A549 (cell line): ENCODE results near the gene PIK3R2. TPM values are rescaled to one million over a fixed set of nuclear protein-coding genes. Genes with fewer than 3 reads are reported as not detected.

Source experiments
- ATAC-seq, 2 experiments: fragments of 200-7000 bp in 1 of 2; fragments of >200 bp in 1 of 2; cut with Nextera tagmentation in 1 of 2; cut with Tn5 transposase in 1 of 2; 3 replicates each; pipeline versions ENCODE4 v1.8.0 to v1.9.1; 2018 to 2020; ENCODE audit warnings: mild to moderate bottlenecking in 1 of 2, moderate library complexity in 1 of 2
- CTCF ChIA-PET: fragments of 300-600 bp; sonication (Branson Sonifier 250); formaldehyde crosslinking; extraction: SDS; loops from one replicate; lab custom pipeline; 2021; ENCODE audit warnings: antibody characterized with exemption, inconsistent platforms; lab: Yijun Ruan, JAX
- POLR2A ChIA-PET: fragments of 350-600 bp; formaldehyde crosslinking; extraction: SDS; loops from one replicate; lab custom pipeline; 2021; ENCODE audit warnings: antibody characterized with exemption, inconsistent platforms; lab: Yijun Ruan, JAX
- DNase-seq, 2 experiments: peaks; one replicate each; pipeline versions ENCODE4 v3.0.0 to v3.0.0-alpha.2; 2011 to 2016; ENCODE audit warnings: low read depth in 1 of 2, low spot score in 1 of 2
- FAIRE-seq: peaks from 2 replicates; lab custom pipeline; 2011; peaks lifted over from hg19 to GRCh38; lab: Jason Lieb, UNC
- H3K27ac ChIP-seq, 2 experiments: fragments of >200 bp; sonication (Bioruptor Twin); formaldehyde crosslinking; 3 replicates each; pipeline ENCODE4 v1.5.1; 2016 to 2017
- H3K4me1 ChIP-seq: fragments of >200 bp; sonication (Bioruptor Twin); formaldehyde crosslinking; 3 replicates; pipeline ENCODE4 v1.6.1; 2016
- H3K4me2 ChIP-seq: fragments of >200 bp; sonication (Bioruptor Twin); formaldehyde crosslinking; 3 replicates; pipeline ENCODE4 v1.6.1; 2016
- H3K4me3 ChIP-seq: fragments of >200 bp; sonication (Bioruptor Twin); formaldehyde crosslinking; 3 replicates; pipeline ENCODE4 v1.5.1; 2016
- H3K9me3 ChIP-seq: fragments of >200 bp; sonication (Bioruptor Twin); formaldehyde crosslinking; 3 replicates; pipeline ENCODE4 v1.6.1; 2016
- CBX8 ChIP-seq: fragments of 200-600 bp; sonication (generic); IDR thresholded peaks from 2 replicates; pipeline ENCODE4 v1.6.1; 2016
- EP300 ChIP-seq, 2 experiments: fragments of >200 bp; sonication (Bioruptor Twin); formaldehyde crosslinking; IDR thresholded peaks; 2 replicates in 1 of 2; 3 replicates in 1 of 2; pipeline ENCODE4 v1.6.1; 2016 to 2017
- FOSB ChIP-seq: fragments of 250-450 bp; sonication (Bioruptor Pico); IDR thresholded peaks from 2 replicates; pipeline ENCODE4 v1.5.0; 2020; ENCODE audit warnings: mild to moderate bottlenecking, moderate library complexity
- FOXS1 ChIP-seq: fragments of 250-450 bp; sonication (Bioruptor Pico); IDR thresholded peaks from 2 replicates; pipeline ENCODE4 v1.5.0; 2020; ENCODE audit warnings: mild to moderate bottlenecking, moderate library complexity
- GATA3 ChIP-seq: IDR thresholded peaks from 2 replicates; pipeline ENCODE4 v1.6.1; 2012; ENCODE audit warnings: borderline replicate concordance
- HDAC2 ChIP-seq: fragments of 200-600 bp; sonication (generic); IDR thresholded peaks from 2 replicates; pipeline ENCODE4 v1.6.1; 2016
- HEYL ChIP-seq: fragments of 250-450 bp; sonication (Bioruptor Pico); IDR thresholded peaks from 2 replicates; pipeline ENCODE4 v1.8.0; 2021; ENCODE audit warnings: mild to moderate bottlenecking, moderate library complexity
- KDM1A ChIP-seq: fragments of 200-600 bp; sonication (generic); IDR thresholded peaks from 2 replicates; pipeline ENCODE4 v1.6.1; 2016; ENCODE audit warnings: low read depth, mild to moderate bottlenecking
- KDM5A ChIP-seq: fragments of 200-600 bp; sonication (generic); IDR thresholded peaks from 2 replicates; pipeline ENCODE4 v1.6.1; 2016; ENCODE audit warnings: antibody characterized with exemption, mild to moderate bottlenecking
- MYC ChIP-seq: IDR thresholded peaks from 2 replicates; pipeline ENCODE4 v1.6.1; 2012; ENCODE audit warnings: mild to moderate bottlenecking, inconsistent platforms, low read length, improper control_type of control experiment, borderline replicate concordance
- POLR2A ChIP-seq: IDR thresholded peaks from 2 replicates; pipeline ENCODE4 v1.6.1; 2012; ENCODE audit warnings: mild to moderate bottlenecking, low read length
- RAD21 ChIP-seq, 2 experiments: fragments of >200 bp in 1 of 2; sonication (Bioruptor Twin) in 1 of 2; formaldehyde crosslinking in 1 of 2; IDR thresholded peaks in 1 of 2; conservative IDR thresholded peaks in 1 of 2; 2 replicates in 1 of 2; 3 replicates in 1 of 2; pipeline ENCODE4 v1.6.1; 2012 to 2018; ENCODE audit warnings: inconsistent platforms in 1 of 2
- RARB ChIP-seq: fragments of 250-450 bp; sonication (Bioruptor Pico); IDR thresholded peaks from 2 replicates; pipeline ENCODE4 v1.8.0; 2021; ENCODE audit warnings: mild to moderate bottlenecking, moderate library complexity
- RCOR1 ChIP-seq: fragments of 150-350 bp; IDR thresholded peaks from 2 replicates; pipeline ENCODE4 v1.6.1; 2014; ENCODE audit warnings: antibody characterized with exemption, low read length, low read depth
- RFX5 ChIP-seq: fragments of 450-650 bp; IDR thresholded peaks from 2 replicates; pipeline ENCODE4 v1.7.1; 2014; ENCODE audit warnings: antibody characterized with exemption, mild to moderate bottlenecking, moderate library complexity
- SMC3 ChIP-seq: fragments of >200 bp; sonication (Bioruptor Twin); formaldehyde crosslinking; IDR thresholded peaks from 3 replicates; pipeline ENCODE4 v1.6.1; 2018; ENCODE audit warnings: inconsistent platforms
- SREBF2 ChIP-seq: fragments of 450-650 bp; IDR thresholded peaks from 2 replicates; pipeline ENCODE4 v1.6.1; 2014; ENCODE audit warnings: mild to moderate bottlenecking, moderate library complexity
- ZNF302 ChIP-seq: fragments of 250-450 bp; sonication (Bioruptor Pico); IDR thresholded peaks from 2 replicates; pipeline ENCODE4 v1.9.0; 2021; ENCODE audit warnings: inconsistent platforms, mild to moderate bottlenecking, moderate library complexity
- WGBS: methylation state at CpG from one replicate; pipeline ENCODE4 v1.1.6; 2017; ENCODE audit errors: missing lambda C conversion rate; 5-methylcytosine and 5-hydroxymethylcytosine counted together
- polyA plus RNA-seq, 4 experiments: library from polyadenylated mRNA; depleted of rRNA in 3 of 4; stranded (reverse); fragments of >200 nt; fragmentation: RNase III in 1 of 4; extraction: RNeasy Plus Mini Kit Qiagen cat#74134 plus additional on column Dnase treatment in 1 of 4; gene quantifications; 2 replicates in 3 of 4; 3 replicates in 1 of 4; pipeline ENCODE4 v1.2.3, GENCODE V29; 2011 to 2017
- TF ChIP-seq, protein P1 (sequence below): IDR thresholded peaks from 2 replicates; pipeline ENCODE4 v1.6.1; 2012; ENCODE audit warnings: low read depth, borderline replicate concordance
- TF ChIP-seq, protein P2 (sequence below): fragments of 450-650 bp; IDR thresholded peaks from 2 replicates; pipeline ENCODE4 v1.6.1; 2014; ENCODE audit warnings: antibody characterized with exemption
- TF ChIP-seq, protein P3 (sequence below): IDR thresholded peaks from 2 replicates; pipeline ENCODE4 v1.6.1; 2012
- TF ChIP-seq, protein P4 (sequence below): fragments of >200 bp; sonication (Bioruptor Twin); formaldehyde crosslinking; IDR thresholded peaks from 2 replicates; pipeline ENCODE4 v1.6.1; 2016
- TF ChIP-seq, protein P5 (sequence below): fragments of >200 bp; sonication (Bioruptor Twin); formaldehyde crosslinking; IDR thresholded peaks from 3 replicates; pipeline ENCODE4 v1.5.1; 2016
- TF ChIP-seq, protein P6 (sequence below): IDR thresholded peaks from 2 replicates; pipeline ENCODE4 v1.6.1; 2012
- TF ChIP-seq, protein P7 (sequence below): fragments of >200 bp; sonication (Bioruptor Twin); formaldehyde crosslinking; IDR thresholded peaks from 3 replicates; pipeline ENCODE4 v1.6.1; 2016

The PIK3R2 gene
- polyA plus RNA-seq, 2 of the 4 experiments (the other 2 are of a cell fraction): 6.7 to 8.3 TPM

DNA sequence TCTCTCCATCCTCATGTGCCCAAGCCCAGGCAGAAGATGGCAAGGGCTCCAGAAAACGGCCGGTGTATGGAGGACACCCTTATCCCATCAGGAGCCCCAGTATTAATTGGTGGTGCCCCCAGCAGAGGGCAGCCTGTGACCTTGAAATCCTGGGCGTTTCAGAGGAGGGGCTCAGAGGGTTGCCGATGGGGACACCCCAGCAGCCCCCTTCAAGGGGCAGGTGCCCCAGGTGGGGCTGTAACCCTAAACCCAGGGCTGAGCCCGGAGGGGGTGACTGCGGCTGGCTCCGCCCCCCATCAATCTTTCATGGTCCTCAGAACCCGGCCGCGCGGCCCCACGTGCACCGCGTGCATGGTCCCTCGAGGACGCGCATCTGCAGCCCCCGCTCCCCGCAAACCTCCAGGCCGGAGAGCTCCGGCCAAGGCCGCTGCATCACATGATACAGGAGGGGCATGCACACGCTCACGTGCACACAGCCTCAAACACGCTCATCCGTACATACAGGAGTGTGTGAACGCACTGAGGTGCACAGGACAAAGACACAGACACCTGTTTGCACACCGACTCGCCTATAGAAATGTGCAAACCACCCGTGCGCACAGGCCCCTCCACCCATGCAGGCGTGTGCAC, 49.9 kb downstream of the PIK3R2 start (continued):
- TF ChIP-seq, protein P1, sequence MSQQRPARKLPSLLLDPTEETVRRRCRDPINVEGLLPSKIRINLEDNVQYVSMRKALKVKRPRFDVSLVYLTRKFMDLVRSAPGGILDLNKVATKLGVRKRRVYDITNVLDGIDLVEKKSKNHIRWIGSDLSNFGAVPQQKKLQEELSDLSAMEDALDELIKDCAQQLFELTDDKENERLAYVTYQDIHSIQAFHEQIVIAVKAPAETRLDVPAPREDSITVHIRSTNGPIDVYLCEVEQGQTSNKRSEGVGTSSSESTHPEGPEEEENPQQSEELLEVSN: peak; percentile 67; the same call in 1 of the 2 replicates
- TF ChIP-seq FOXS1 (no peak), HEYL (CRISPR knock-in tag) (no peak), POLR2A (no peak), RFX5 (no peak), ZNF302 (CRISPR knock-in tag) (no peak), RAD21 (conservative IDR thresholded peaks at IDR 0.05 in 1 of 2, IDR thresholded peaks at IDR 0.05 in 1 of 2) (peak; percentile 40; a peak in 4 of 5 replicates), GATA3 (no peak), RCOR1 (no peak)
- TF ChIP-seq, protein P2, sequence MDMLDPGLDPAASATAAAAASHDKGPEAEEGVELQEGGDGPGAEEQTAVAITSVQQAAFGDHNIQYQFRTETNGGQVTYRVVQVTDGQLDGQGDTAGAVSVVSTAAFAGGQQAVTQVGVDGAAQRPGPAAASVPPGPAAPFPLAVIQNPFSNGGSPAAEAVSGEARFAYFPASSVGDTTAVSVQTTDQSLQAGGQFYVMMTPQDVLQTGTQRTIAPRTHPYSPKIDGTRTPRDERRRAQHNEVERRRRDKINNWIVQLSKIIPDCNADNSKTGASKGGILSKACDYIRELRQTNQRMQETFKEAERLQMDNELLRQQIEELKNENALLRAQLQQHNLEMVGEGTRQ: peak; percentile 44
- TF ChIP-seq, protein P3, sequence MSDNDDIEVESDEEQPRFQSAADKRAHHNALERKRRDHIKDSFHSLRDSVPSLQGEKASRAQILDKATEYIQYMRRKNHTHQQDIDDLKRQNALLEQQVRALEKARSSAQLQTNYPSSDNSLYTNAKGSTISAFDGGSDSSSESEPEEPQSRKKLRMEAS: peak; percentile 64; the same call in 1 of the 2 replicates
- TF ChIP-seq, protein P4, sequence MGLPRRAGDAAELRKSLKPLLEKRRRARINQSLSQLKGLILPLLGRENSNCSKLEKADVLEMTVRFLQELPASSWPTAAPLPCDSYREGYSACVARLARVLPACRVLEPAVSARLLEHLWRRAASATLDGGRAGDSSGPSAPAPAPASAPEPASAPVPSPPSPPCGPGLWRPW: no peak
- TF ChIP-seq, protein P5, sequence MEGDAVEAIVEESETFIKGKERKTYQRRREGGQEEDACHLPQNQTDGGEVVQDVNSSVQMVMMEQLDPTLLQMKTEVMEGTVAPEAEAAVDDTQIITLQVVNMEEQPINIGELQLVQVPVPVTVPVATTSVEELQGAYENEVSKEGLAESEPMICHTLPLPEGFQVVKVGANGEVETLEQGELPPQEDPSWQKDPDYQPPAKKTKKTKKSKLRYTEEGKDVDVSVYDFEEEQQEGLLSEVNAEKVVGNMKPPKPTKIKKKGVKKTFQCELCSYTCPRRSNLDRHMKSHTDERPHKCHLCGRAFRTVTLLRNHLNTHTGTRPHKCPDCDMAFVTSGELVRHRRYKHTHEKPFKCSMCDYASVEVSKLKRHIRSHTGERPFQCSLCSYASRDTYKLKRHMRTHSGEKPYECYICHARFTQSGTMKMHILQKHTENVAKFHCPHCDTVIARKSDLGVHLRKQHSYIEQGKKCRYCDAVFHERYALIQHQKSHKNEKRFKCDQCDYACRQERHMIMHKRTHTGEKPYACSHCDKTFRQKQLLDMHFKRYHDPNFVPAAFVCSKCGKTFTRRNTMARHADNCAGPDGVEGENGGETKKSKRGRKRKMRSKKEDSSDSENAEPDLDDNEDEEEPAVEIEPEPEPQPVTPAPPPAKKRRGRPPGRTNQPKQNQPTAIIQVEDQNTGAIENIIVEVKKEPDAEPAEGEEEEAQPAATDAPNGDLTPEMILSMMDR: peak; percentile 27
- TF ChIP-seq, all 56 proteins: peak for 6

DNA sequence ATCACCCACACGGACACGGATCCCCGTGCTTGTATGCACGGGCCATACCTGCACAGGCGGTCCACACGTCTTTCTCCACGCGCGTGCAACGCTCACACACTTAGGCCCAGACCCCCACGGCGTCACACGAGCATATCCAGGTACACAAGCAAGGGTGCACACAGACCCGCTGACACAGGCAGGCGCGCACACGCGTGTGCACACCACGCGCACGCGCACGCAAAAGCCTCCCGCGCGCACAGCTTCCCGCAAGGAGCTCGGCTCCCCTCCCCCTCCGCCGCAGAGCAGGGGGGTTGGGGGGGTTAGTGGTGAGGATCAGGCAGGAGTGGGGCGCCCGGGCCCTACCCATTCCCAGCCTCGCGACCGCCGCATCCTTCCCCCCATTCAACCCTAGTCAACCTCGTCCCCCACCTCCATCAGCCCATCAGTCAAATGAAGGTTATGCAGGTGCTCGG, 50.5 kb downstream of the PIK3R2 start:
- H3K4me3 ChIP-seq: peak overlapping the region; percentile 57
- no peak for TF ChIP-seq KDM5A
- TF ChIP-seq MYC: no peak
- TF ChIP-seq HEYL (CRISPR knock-in tag): no peak
- no peak for TF ChIP-seq KDM1A
- TF ChIP-seq SMC3: no peak
- no peak for TF ChIP-seq RCOR1
- no peak for TF ChIP-seq HDAC2
- TF ChIP-seq, protein P6, sequence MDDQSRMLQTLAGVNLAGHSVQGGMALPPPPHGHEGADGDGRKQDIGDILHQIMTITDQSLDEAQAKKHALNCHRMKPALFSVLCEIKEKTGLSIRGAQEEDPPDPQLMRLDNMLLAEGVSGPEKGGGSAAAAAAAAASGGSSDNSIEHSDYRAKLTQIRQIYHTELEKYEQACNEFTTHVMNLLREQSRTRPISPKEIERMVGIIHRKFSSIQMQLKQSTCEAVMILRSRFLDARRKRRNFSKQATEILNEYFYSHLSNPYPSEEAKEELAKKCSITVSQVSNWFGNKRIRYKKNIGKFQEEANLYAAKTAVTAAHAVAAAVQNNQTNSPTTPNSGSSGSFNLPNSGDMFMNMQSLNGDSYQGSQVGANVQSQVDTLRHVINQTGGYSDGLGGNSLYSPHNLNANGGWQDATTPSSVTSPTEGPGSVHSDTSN: no peak
- no peak for TF ChIP-seq SREBF2
- TF ChIP-seq, protein P7, sequence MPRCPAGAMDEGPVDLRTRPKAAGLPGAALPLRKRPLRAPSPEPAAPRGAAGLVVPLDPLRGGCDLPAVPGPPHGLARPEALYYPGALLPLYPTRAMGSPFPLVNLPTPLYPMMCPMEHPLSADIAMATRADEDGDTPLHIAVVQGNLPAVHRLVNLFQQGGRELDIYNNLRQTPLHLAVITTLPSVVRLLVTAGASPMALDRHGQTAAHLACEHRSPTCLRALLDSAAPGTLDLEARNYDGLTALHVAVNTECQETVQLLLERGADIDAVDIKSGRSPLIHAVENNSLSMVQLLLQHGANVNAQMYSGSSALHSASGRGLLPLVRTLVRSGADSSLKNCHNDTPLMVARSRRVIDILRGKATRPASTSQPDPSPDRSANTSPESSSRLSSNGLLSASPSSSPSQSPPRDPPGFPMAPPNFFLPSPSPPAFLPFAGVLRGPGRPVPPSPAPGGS: no peak
- no peak for TF ChIP-seq RARB (CRISPR knock-in tag)
- TF ChIP-seq EP300 (IDR thresholded peaks at IDR 0.05): no peak
- TF ChIP-seq, protein P4: no peak
- TF ChIP-seq CBX8: no peak
- no peak for TF ChIP-seq FOSB (CRISPR knock-in tag)
- ChIA-PET CTCF (interaction anchor here (0.8 to 8.9 kb wide), 4 partner anchors 11 to 208 kb away, joined by 3 to 86 read pairs (median 12); partner anchors contain the start of gene MPV17L2), POLR2A (interaction anchor here (1.0 to 2.0 kb wide), 5 partner anchors 11 to 183 kb away, joined by 3 to 14 read pairs (median 5); partner anchors contain the start of genes GDF15, JUND and MPV17L2)
- peak overlapping the region in 1 of 2 experiments; percentile 73; a peak in 3 of 6 replicates for H3K27ac ChIP-seq
- peak overlapping the region; percentile 84 for H3K4me2 ChIP-seq
- DNase-seq (no peak), FAIRE-seq (no peak), ATAC-seq (peak; percentile 33 to 36)
- no peaks in the 10 kb centered on the region for H3K9me3 ChIP-seq
- peaks cover 10% of the 10 kb centered on the region; the same call in 2 of the 3 replicates for H3K4me1 ChIP-seq
- 0% methylated on average over 6 of the region's 38 CpGs for WGBS
